GM12891 (cell line): Measurements from ENCODE around the gene KIR2DL4.

Experiments
- POLR2A ChIP-seq: IDR thresholded peaks from 2 replicates; pipeline ENCODE4 v1.6.1; 2011; ENCODE audit warnings: low read depth, low read length, control low read depth
- POLR2AphosphoS5 ChIP-seq: IDR thresholded peaks from 2 replicates; pipeline ENCODE4 v1.6.1; 2011; ENCODE audit warnings: low read depth, low read length, control low read depth
- SPI1 ChIP-seq: IDR thresholded peaks from 2 replicates; pipeline ENCODE4 v1.6.1; 2011; ENCODE audit warnings: low read depth, low read length, control low read depth
- TAF1 ChIP-seq: IDR thresholded peaks from 2 replicates; pipeline ENCODE4 v1.6.1; 2011; ENCODE audit warnings: low read depth, low read length, control low read depth

DNA sequence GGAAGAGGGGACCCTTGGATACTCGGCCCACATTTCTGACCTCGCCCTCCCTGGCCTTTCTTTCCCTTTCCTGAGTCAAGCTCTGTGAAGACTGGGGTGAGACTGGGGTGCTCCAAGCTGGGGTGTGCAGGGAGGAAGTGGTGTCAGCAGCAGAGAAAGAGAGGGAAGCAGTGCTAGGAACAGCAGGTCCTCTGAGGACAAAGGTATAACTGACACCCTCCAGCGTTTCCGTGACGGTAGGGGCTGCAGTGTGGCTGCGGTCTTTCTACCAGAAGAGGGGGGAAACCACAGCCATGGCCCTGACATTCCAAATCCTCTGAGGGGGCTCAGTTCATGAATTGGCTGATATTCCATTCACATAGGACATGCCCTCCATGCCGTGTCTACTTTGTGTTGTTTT, 47.9 kb downstream of the KIR2DL4 start:
- TF ChIP-seq POLR2A (no peak), POLR2AphosphoS5 (no peak), TAF1 (no peak), SPI1 (no peak)
